ENCODE results near the gene ZFP92.

DNA sequence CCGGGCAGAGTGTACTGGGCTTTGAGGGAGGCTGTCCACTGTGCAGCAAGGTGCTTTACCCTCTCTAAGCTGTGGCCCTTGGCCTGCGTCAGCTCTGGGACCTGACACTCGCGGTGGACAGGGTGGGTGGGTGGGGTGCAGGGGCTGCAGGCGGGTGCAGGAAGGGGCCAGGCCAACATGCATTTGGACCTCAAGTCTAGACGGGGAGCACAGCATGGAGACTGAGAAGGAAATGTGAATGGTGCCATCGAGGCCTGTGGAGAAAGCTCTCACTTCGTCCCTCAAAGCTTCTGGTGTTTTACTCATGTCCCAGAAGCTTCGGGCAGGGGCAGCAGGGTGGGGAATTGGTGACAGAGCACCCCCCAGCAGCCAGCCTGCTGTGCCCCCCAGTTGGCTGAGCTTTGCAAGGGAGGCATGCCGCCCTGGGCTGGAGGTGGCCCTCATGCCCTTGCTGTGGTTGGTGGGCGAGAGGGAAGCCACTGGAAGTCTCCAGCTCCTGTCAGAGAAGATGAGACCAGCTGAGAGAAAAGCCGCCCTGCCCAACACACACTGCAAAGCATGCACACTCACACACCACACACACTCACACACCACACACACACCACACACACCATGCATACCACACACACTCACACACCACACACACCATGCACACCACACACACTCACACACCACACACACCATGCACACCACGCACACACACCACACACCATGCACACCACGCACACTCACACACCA, 22.4 kb upstream of the ZFP92 start:
- TF ChIP-seq, protein P1, sequence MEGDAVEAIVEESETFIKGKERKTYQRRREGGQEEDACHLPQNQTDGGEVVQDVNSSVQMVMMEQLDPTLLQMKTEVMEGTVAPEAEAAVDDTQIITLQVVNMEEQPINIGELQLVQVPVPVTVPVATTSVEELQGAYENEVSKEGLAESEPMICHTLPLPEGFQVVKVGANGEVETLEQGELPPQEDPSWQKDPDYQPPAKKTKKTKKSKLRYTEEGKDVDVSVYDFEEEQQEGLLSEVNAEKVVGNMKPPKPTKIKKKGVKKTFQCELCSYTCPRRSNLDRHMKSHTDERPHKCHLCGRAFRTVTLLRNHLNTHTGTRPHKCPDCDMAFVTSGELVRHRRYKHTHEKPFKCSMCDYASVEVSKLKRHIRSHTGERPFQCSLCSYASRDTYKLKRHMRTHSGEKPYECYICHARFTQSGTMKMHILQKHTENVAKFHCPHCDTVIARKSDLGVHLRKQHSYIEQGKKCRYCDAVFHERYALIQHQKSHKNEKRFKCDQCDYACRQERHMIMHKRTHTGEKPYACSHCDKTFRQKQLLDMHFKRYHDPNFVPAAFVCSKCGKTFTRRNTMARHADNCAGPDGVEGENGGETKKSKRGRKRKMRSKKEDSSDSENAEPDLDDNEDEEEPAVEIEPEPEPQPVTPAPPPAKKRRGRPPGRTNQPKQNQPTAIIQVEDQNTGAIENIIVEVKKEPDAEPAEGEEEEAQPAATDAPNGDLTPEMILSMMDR (IDR thresholded peaks at IDR 0.05): no peak
- TF ChIP-seq POLR2A (IDR thresholded peaks at IDR 0.05): no peak

Data from lower leg skin (tissue), 3 donors.